Retinal pigment epithelial cell (primary cell): Measurements from ENCODE around the gene LANCL2.
"Not testable (repeated sequence)": the region's sequence is repeated elsewhere in the genome, so short reads cannot be mapped to it uniquely, and the experiment has no call there.

Experiments used
- DNase-seq: peaks from one replicate; pipeline ENCODE4 v3.0.0-alpha.2; 2010; ENCODE audit warnings: low read depth
- H3K4me3 ChIP-seq: 2 replicates; pipeline ENCODE4 v1.5.1; 2011; ENCODE audit warnings: mild to moderate bottlenecking, low read length, control low read depth, moderate library complexity
- TF ChIP-seq, protein P1 (sequence below): conservative IDR thresholded peaks from 2 replicates; pipeline ENCODE4 v1.5.1; 2011; ENCODE audit warnings: low read depth, low read length, control low read depth, inconsistent platforms

Gene LANCL2

DNA sequence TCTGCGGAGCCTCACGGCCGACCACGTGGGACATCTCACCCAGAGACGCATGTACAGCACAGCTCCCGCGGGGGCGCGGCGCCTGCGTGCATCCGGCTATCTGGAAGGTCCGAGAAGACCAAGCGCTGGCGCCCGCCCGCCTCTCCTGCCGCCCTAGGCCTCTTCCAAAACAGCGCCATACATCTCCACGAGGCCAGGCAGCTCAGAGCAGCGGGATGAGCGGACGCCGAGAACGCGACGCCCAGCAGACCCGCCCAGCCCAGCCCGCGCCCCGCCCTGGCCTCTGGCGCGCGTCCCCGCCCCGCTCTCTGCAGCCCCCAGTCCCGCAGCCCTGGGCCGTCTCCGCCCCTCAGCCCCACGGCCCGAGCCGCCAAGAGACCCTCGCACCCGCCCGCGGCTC is 20.3 kb upstream of the LANCL2 start:
- DNase-seq, result no peak
- TF ChIP-seq, protein P1, sequence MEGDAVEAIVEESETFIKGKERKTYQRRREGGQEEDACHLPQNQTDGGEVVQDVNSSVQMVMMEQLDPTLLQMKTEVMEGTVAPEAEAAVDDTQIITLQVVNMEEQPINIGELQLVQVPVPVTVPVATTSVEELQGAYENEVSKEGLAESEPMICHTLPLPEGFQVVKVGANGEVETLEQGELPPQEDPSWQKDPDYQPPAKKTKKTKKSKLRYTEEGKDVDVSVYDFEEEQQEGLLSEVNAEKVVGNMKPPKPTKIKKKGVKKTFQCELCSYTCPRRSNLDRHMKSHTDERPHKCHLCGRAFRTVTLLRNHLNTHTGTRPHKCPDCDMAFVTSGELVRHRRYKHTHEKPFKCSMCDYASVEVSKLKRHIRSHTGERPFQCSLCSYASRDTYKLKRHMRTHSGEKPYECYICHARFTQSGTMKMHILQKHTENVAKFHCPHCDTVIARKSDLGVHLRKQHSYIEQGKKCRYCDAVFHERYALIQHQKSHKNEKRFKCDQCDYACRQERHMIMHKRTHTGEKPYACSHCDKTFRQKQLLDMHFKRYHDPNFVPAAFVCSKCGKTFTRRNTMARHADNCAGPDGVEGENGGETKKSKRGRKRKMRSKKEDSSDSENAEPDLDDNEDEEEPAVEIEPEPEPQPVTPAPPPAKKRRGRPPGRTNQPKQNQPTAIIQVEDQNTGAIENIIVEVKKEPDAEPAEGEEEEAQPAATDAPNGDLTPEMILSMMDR, result no peak
- no peak overlapping the region for H3K4me3 ChIP-seq

DNA sequence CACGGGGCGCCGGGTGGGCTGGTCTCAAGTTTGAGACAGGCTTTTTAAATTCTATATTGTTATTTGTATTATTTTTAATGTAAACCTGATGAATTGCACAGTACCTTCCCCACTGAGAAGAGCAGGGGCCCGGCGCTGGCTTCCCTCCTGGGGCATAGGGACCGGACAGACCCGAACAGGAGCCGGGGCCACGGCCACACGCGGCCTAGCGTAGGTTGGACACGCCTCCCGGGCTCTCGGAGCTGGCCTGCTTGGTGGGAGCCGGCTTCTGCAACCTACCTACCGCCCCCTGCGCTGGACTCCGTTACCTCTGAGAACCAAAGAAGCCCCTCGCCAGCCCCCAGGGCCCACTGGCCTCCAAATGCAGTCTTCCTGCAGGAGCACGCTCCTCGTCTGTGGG is 19.8 kb upstream of the LANCL2 start:
- DNase-seq, result no peak
- no peak overlapping the region for H3K4me3 ChIP-seq
- TF ChIP-seq, protein P1, result no peak

DNA sequence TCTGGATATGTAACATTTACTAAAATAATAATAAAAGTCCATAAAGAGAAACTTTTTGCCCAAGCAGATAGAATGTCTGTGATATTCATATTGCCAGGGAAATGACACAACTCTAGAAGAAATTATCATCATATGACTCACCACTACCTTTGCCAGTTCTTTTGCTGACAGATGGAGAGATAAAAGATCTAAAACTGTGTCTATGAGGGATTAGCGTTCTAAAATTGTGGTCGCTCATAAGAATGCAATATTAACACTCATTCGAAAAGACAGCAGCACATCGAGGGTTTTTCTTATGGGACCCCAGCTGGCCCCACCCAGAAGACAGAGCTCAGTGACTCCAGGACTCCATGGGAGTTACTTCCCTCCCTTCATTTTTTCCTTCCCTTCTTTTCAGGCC is 16.6 kb upstream of the LANCL2 start:
- DNase-seq, result no peak
- H3K4me3 ChIP-seq, result no peak overlapping the region
- TF ChIP-seq, protein P1, result no peak

DNA sequence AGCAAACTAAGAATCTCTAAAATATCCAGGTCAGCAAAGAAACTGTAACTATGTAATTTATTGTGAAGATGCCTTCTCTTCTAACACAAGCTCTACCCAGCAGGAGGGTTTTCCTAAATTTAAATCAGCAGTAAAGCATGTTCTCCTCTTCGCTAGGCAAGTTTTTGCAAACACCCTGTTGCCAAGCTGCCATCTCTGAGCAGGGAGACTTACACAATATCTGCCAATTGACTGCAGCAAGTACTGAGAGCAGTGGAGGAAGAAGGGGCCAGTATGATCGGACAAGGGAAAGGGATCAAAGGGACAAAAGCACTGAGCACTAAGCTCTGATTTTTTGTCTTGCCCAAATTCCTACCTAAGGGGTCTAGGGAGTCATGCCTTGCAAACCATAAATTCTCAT is 16.0 kb upstream of the LANCL2 start:
- TF ChIP-seq, protein P1, result no peak
- H3K4me3 ChIP-seq, result no peak overlapping the region
- no peak for DNase-seq

DNA sequence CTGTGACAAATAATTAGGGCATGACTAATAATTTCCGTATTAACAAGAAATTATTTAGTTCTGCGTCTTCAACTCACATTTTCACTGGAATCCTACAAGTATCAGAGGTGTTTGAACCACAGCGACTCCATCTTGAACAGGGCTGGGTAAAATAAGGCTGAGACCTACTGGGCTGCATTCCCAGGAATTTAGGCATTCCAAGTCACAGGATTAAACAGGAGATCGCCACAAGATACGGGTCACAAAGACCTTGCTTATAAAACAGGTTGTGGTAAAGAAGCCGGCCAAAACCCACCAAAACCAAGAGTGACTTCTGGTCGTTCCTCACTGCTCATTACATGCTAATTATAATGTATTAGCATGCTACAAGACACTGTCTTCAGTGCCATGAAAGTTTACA is 14.9 kb upstream of the LANCL2 start:
- no peak overlapping the region for H3K4me3 ChIP-seq
- TF ChIP-seq, protein P1, result no peak

DNA sequence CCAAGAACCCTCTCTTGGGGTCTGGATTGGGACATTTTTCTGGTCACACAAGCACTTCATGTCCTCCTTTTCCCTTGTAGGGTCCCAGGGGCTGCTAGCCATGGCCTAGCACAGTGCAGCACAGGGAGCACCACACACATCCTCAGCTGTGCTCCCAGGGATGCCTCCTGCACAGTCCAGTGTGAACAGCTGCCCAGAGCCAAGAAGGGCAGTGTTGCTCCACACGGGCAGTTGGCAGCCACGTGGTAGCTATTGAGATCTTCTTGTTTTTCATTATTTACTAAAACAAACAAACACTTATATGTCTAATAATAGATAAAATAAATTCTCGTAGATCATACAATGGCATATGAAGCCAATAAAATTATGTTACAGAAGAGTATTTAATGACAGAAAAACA is 13.9 kb upstream of the LANCL2 start:
- TF ChIP-seq, protein P1, result no peak
- DNase-seq, result no peak
- H3K4me3 ChIP-seq, result no peak overlapping the region

More for the DNA sequence above, 14.9 kb upstream of the LANCL2 start:
- DNase-seq, result no peak

DNA sequence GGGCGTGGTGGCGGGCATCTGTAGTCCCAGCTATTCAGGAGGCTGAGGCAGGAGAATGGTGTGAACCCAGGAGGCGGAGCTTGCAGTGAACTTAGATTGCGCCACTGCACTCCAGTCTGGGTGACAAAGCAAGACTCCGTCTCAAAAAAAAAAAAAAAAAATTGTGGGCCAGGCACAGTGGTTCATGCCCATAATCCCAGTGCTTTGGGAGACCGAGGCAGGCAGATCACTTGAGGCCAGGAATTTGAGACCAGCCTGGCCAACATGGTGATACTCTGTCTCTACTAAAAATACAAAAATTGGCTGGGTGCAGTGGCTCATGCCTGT is 12.2 kb upstream of the LANCL2 start:
- H3K4me3 ChIP-seq, DNase-seq: not testable (repeated sequence)

DNA sequence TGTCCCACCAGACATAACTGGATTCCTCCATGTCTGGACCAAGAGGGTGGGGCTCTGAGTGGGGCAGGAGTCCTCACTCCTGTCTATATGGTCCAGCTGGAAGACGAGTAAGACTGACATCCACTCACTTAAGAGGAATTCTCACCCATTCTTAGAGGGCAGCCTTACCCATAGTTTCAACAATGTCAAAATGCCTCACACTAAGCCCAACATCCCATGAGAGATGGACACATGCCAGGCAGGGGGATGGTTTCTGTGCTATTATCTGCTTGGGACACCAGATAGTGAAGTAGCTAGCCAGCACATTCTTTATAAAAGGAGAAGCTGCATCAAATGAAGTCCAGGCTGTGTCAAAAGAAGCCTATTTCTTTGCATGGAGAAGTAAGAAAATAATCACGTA is 4.7 kb upstream of the LANCL2 start:
- DNase-seq, result no peak
- TF ChIP-seq, protein P1, result no peak
- no peak overlapping the region for H3K4me3 ChIP-seq
